NB4 (cell line): ENCODE data around the gene PLA2G10.

ENCODE experiments used
- CTCF ChIP-seq: IDR thresholded peaks from one replicate; pipeline ENCODE4 v1.5.1; 2012; ENCODE audit warnings: low read depth, low read length
- MAX ChIP-seq: IDR thresholded peaks from 2 replicates; pipeline ENCODE4 v1.6.1; 2011; ENCODE audit warnings: low read depth, low read length
- POLR2A ChIP-seq: IDR thresholded peaks from 2 replicates; pipeline ENCODE4 v1.6.1; 2011; ENCODE audit warnings: mild to moderate bottlenecking; ENCODE audit not compliant: insufficient read length; ENCODE audit errors: extremely low read depth

GRCh38 chr16:14635395-14636165 lies 58.5 kb downstream of the PLA2G10 start:
- TF ChIP-seq CTCF (no peak), POLR2A (no peak), MAX (no peak)
